NCI-H2107 treated with DMSO at 0.1 percent for 48 hours (cell line): ENCODE results near the gene C1GALT1C1.
"Not testable (repeated sequence)": the region's sequence is repeated elsewhere in the genome, so short reads cannot be mapped to it uniquely, and the experiment has no call there.

Experiments
- DNase-seq: peaks from one replicate; lab custom pipeline; 2025; ENCODE audit not compliant: unreplicated experiment; lab: John Stamatoyannopoulos, UW

The C1GALT1C1 gene

DNA sequence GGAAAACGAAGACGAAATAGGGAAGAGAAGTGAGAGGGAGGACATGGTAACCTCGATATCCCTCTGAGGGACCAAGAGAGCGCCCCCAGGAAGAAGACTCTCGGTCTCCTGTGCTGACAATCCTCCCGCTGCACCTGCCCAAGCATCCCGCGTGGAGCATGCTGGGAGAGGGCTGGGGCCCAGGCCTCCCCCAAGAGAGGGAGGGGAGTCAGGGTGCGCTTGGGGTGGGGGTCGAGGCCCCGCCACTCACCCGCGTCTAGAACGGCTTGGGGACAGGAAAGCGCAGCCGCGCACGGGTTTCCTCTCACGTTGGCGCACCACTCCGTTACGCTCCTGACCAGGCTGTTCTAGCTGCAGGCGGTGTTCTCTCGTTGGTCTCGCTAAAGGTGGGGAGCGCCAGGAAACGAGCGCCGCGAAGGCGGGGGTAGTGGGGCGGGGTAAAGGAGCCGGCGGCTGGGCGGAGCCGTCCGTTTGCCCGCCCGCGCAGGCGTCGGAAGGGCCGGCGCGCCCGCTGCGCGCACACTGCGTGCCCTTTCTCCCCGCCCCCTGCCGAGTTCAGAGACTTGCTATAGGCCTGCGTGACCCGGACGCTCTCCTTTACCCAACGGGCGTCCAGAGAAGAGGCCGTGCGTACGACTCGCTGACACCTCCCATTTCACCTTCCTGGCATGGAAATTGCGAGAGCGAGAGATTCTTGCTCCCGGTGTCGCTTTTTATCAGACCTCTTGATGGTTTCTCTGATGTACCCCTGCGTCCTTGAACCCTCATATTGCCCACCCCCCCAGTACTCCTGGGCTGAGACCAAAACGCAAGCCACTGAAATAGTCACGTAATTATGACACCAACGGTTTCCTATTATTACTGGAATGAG is at the start of gene C1GALT1C1:
C1GALT1C1 (minus strand) TSS at position 388 of the 871 bp plus-strand sequence. CDS start 2,888 bp downstream, outside the sequence.
- peak; percentile 94 for DNase-seq

DNA sequence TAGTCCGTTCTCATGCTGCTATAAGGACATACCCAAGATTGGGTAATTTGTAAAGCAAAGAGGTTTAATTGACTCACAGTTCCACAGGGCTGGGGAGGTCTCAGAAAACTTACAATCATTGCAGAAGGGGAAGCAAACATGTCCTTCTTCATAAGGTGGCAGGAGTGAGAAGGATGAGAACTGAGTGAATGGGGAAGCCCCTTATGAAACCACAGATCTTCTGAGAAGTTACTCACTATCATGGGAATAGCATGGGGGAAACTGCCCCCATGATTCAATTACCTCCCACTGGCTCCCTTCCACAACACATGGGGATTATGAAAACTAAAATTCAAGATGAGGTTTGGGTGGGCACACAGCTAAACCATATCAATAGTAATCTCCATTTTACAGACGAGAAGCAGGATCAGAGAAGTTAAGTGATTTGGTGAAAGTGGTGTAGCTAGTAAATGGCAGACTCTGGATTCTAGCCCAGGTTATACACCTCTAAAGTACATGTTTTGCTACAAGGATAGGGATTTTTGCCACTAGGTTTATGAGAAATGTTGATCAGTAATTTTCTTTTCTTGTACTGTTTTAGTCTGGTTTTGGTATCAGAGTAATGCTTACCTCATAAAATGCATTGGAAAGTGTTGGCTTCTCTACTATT is 47.3 kb upstream of the C1GALT1C1 start:
- DNase-seq, result no peak

DNA sequence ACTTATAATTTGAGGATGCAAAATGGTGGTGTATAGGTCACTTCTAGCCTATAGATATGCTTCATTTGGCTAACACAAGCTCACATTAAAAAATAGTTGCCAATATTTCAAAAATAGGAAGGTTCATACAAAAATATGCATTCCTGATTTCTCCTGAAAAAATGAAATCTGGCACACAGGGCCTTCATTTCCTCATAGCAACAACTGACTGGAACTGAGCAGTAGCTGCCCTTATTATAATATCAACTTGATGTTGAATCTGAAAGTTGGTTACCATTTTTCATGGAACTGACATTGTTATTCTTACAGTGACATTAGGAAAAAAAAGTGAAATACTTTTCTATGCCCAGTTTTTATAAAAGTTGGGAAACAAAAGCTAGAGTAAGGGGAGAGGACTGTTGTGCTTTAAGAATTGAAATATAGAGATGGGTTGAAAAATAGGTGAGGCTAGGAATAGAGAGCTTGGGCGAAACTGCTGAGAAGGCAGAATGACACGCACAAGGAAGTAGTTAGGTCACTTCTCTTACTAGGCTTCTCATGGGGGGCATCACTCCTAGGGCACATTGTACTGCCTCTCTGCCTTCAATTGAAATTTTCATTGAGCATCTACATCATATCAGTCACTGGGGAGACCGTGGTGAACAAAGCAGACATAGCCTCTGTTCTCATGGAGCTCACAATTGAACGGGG is 43.1 kb upstream of the C1GALT1C1 start:
- no peak for DNase-seq

DNA sequence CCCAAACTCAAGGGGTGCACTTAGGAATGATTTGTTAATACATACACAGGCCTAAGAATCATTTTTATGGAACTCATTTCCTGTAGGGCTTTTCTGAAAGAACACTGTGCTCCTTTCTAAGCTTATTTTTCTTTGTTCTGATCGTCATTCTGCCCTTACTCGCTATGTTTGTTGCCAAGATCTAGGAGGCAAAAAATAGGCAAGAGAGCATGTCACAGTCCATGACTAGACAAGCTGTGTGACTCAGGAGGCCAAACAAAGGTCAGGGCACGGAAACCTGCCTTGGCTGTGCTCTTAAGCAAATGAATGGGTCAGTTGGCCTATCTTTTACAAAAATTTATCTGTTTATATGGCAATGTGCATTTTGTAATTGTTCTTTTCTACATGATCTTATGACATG is 42.5 kb upstream of the C1GALT1C1 start:
- no peak for DNase-seq

DNA sequence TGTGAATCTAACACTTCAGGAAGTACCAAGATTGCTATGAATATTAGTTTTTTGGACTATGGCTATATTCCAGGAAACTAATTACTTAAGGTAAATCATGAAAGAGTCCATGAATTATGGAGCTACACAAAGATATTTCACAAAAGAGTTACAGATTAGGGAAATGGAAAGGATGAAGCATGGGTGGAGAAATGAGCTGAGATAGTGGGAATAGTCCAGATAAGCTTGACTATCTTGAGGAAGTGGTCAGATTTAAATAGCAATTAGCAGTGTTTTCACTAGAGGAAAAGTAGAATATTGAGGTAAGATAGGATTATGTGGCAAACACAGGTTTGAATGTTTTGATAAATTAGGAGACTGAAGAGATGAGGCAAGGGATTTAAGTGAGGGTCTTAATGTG is 42.1 kb upstream of the C1GALT1C1 start:
- no peak for DNase-seq

DNA sequence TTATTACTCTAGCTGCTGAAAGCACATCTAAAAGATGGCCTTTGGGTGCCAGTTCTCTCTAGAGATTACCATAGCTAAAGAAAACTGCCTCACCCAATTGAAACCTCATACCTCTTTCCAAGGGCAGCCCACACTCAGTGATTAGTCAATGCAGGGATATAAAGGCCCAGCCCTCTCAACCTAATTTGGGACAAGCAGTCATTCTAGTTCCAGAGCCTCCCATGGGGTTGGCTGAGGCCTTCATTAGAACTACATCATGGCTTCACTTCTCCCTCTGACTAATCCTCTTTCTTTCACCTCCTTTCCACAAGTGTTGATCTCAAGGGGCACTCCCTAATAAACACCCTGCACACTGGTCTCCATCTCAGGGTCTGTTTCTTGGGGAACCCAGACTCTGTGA is 38.5 kb upstream of the C1GALT1C1 start:
- no peak for DNase-seq

DNA sequence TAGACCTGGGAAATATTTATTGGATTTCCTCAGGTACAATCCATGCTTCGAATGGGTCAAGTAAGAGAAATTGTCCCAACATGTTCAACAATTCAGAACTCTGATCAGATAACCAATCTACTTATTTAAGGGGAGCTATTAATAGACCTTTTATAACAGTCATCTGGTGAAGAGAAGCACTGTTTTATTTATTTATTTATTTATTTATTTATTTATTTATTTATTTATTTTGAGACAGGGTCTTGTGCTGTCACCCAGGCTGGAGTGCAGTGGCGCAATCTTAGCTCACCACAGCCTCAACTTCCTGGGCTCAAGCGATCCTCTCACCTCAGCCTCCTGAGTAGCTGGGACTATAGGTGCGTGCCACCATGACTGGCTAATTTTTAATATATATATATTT is 34.7 kb upstream of the C1GALT1C1 start:
- not testable (repeated sequence) for DNase-seq

DNA sequence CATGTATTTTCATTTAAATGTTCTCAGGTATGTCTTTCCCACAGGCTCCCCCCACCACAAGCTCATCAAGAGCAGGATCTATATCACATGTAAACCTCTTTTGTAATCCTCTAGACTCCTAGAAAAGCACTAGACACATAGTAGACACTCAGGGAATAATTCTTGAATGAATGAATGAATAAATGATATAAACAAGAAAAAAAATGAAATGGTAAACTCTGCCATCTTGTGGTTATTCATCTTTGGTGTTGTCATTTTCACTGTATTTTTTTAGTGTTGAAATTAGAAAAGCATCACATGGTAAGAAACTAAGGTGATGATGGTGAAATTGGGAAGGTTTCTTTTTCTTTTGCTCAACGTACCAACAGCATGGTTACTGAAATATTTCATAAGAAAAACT is 34.2 kb upstream of the C1GALT1C1 start:
- DNase-seq, result peak; percentile 7

DNA sequence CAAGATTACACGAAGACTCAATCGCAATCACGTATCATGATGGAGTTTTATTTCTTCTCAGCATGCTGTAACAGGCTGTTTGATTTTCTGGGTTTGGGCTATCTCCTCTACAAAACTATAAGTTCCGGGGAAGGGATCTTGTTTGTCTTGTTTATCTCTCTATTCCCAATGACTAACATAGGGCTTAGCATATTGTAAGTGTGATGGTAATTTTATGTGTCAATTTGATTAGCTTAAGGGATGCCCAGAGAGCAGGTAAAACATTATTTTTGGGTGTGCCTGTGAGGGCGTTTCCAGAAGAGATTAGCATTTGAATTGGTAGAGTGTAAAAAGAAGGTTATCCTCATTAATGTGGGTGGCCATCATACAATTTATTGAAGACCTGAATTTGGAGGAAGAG is 32.8 kb upstream of the C1GALT1C1 start:
- no peak for DNase-seq

DNA sequence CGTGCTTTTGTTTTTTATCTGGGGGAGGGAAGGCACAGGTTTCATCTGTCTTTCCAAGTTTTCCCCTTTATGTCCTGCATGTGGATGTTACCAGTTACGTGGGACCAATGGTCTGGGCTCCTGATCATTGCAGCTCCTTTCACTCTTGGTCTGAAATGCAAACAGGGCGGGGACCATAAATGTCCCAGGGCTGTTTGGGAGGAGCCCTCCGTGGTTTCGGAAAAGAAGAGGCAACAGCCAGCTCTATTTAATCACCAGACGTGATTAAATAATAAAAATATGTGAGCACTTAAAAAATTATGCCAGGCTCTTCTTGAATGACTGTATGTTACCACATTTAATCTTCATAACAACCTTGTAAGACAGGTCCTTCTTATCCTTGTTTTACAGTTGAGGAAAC is 30.8 kb upstream of the C1GALT1C1 start:
- DNase-seq, result no peak

DNA sequence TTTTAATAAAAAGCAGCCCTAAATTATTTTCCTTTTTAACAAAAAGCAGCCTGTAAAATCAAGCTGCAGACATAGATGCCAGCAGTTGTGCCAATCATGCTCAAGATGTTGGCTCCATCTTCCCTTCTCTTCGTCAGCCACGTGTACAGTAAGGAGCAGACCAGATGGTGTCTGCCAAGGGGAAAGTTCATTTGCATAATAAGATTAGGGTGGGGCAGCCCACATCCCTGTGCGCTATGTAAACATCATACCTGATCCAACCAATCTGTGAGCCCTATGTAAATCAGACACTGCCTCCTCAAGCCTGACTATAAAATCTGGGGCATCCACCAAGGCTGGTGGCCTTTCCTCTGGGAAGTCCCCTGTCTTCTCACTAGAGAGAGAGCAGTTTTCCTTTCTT is 23.1 kb upstream of the C1GALT1C1 start:
- no peak for DNase-seq

DNA sequence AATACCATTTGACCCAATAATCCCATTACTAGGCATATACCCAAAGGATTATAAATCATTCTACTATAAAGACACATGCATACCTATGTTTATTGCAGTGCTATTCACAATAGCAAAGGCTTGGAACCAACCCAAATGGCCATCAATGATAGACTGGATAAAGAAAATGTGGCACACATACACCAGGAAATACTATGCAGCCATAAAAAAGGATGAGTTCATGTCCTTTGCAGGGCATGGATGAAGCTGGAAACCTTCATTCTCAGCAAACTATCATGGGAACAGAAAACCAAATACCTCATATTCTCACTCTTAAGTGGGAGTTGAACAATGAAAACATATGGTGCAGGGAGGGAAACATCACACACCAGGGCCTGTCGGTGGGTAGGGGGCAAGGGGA is 22.4 kb upstream of the C1GALT1C1 start:
- DNase-seq, result not testable (repeated sequence)

DNA sequence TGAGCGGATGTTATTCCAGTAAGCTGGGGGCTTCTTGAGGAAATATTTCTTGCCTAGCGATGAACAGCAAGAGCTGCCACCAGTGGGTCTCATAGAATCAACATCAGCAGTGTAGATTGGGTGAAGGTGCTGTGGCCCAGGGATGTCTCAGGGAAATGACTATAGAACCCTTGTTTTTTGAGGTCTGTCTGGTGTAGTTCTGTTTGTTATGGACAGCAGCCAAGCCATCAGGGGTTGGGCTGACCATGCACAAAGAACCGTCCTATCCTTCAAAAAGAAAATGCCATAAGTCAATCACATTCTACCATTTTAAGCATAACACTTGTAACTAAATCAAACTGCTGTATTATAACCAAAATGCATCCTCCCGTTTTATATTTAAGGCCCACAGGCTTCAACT is 17.3 kb upstream of the C1GALT1C1 start:
- no peak for DNase-seq

DNA sequence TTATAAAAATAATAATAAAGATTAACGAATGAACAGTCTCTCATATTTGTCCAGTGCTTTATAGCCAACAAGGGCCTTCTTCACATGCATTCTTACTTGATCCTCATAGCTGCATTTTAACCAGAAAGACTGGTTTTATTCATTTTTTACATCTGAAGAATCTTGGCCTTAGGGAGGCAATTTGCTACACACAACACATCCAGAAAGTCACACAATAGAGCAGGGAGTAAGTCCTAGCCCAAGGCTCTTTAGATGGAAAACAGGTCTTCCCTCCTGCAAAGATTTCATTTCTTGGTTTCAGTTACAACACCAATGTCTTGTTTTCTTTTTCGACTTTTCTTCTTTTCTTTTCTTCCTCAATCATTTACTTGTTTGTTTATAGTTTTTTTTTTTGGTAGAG is 13.0 kb upstream of the C1GALT1C1 start:
- DNase-seq, result no peak

DNA sequence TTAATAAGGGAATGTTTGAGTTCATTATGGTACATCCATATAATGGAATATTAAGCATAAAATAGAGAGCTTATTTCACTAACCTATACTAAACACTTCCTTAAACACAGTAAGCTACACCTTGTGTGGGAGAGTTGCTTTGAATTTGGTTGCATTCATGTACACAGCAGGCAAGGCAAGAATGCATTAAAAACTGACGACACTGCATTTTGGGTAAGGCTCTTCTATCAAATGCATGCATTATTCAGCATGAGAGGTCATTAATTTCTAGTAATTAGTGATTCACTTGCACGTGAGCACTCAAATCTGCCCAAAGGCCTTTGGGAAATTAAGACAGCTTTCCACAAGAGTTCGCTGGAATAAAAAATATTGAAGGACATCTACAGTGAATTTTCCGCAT is 8.8 kb upstream of the C1GALT1C1 start:
- no peak for DNase-seq

DNA sequence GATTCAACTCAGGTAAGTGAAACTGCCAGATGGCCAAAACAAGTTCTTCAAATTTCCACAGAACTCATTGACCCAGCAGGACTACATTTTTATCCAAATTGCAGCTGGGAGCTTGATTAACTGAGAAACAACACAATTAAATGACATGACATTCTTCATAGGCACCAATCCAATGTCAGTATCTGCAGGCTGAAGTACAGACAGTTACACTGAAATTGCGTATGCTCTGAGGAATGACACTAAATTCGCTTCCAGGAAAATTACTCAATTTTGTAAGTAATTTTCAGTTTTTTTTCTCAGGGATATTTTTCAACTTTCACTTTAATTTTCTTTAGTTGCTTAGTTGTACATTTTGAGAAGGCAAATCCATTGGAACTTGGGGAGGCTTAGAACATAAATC is 4.5 kb downstream of the C1GALT1C1 start:
- DNase-seq, result no peak

DNA sequence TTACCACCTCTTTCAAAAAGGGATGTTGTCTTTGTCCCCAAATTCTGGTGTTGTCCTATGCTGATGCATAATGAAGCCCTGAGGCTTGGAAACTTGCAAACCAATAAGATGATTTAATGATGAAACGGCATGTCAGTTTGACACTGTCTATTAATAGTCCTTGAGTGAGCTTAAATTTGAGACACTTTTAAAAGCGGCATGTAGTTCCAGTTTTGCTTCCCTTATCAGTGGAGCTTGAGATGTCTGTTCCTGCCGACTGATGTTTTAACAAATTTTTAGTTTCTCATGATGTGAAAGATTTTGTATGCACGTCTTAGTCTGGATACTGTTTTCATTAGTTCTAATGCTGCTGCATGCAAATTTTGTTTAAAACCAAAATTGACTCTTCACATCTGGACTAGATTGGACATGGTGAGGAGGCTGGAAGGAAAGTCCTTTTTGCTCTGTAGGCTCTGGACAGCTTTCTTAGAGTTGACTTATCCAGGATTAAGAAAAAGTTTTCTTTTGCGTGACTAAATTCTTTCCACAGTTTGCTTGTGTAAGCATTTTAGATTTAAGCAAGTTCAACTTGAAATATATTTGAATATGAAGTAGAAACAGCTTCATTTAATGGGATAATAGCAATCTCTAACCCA is 11.7 kb downstream of the C1GALT1C1 start:
- DNase-seq, result no peak

DNA sequence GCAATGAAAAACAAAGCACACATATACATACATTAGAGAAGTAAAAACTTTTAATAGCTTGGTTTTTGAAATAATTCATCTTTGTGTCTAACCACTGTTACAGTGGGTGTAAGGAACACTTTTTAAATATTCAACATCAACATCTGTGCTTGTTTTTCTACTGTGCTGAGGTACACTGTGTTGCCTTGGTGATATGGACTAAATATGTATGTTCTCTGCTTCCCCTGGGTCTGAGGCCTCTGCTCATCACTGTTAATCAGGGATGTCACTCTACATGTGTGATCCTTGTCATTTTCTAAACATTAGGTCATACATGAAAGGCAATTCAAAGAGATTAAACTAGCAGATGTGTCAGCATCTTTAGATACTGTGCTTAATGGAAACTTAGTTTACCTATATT is 15.0 kb downstream of the C1GALT1C1 start:
- DNase-seq, result no peak

DNA sequence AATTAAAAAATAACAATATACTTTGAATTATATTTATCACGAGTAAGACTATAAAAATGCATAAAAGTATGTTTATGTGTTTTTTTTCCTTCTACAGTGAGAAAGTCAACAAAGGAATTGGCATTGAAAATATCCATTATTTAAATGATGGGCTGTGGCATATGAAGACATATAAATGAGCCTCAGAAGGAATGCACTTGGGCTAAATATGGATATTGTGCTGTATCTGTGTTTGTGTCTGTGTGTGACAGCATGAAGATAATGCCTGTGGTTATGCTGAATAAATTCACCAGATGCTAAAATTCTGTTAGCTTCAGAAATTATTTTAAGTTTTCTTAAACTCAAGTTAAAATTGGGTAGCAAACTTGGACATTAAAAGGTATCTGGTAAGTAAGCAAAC is 17.8 kb downstream of the C1GALT1C1 start:
- DNase-seq, result no peak

DNA sequence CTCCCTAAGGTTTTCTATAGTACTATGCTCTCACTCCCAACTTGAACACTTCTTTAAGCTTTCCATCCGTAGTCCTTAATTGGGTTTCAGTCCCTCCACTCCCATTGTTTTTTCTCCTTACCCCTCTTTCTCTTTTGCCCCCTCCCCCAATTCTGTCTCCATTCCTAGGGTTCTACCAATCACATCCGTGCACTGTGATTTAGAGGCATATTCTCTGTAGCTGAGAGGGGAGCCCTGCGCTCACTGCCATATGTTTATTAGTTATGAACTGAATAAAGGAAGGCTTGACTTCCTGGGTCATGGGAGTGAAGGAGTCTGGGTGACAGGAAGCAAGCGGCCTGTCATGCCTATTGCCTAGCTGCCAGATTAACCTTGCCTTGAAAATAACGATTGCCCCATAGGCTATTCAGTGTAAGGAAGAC is 25.5 kb downstream of the C1GALT1C1 start:
- peak; percentile 30 for DNase-seq

DNA sequence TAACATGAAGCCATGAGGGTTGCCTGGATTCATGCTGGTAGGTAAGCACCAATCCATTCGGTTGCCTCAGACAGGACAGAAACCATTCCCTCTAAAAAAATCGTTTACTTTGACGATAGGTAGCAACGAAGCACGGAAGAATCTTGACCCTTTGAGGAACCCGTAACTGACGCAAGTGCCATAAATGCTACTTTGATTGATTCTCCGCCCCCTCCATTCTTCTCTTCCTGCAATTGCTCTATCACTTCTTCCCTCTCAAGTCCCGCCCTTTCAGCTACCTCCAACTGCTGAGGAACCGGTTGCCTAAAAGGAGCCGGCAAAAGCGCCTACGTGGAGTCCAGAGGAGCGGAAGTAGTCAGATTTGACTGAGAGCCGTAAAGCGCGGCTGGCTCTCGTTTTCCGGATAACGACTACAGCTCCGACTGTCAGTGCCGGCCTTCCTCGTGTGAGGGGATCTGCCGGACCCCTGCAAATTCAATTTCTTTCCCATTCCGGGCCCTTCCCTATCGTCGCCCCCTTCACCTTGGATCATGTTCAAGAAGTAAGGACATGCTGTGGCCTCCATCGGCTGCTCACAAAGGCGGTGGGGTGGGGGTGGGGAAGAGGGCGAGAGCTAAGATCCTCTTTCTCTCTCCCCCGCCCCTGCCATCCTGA is 26.0 kb downstream of the C1GALT1C1 start, which contains the start of gene MCTS1:
MCTS1 (plus strand) TSS at position 395 of the 654 bp plus-strand sequence; CDS start at position 531, 136 bp downstream.
- DNase-seq, result peak; percentile 97
